Fibroblast of the aortic adventitia (primary cell): ENCODE measurements around the gene SARNP. TPM values are rescaled to one million over a fixed set of nuclear protein-coding genes. Genes with fewer than 3 reads are reported as not detected.

Source experiments
- DNase-seq: peaks from one replicate; pipeline ENCODE4 v3.0.0-alpha.2; 2010; ENCODE audit warnings: low read depth
- H3K4me3 ChIP-seq: 2 replicates; pipeline ENCODE4 v1.5.1; 2011; ENCODE audit warnings: low read depth, mild to moderate bottlenecking, control low read depth, low read length, moderate library complexity
- CTCF ChIP-seq: IDR thresholded peaks from 2 replicates; pipeline ENCODE4 v1.5.1; 2011; ENCODE audit warnings: mild to moderate bottlenecking, low read length, control low read depth, inconsistent platforms; ENCODE audit not compliant: insufficient read depth
- total RNA-seq: library from RNA; depleted of rRNA; stranded (reverse); fragments of >200 nt; gene quantifications from 2 replicates; pipeline ENCODE4 v1.2.3, GENCODE V29; 2012; ENCODE audit warnings: low replicate concordance

The SARNP gene
- total RNA-seq, 1 donor: 84.6 TPM

GRCh38 chr12:55797550-55797949, 20.0 kb downstream of the SARNP start:
- TF ChIP-seq CTCF: no peak
- no peak for DNase-seq
- H3K4me3 ChIP-seq: no peak overlapping the region

- peak; percentile 63 for TF ChIP-seq CTCF
- peak; percentile 69 for DNase-seq
- no peak overlapping the region for H3K4me3 ChIP-seq
These were observed 20.5 kb downstream of the SARNP start for GRCh38 chr12:55797068-55797467.

- H3K4me3 ChIP-seq: no peak overlapping the region
- no peak for DNase-seq
- TF ChIP-seq CTCF: no peak
These were observed 21.6 kb downstream of the SARNP start for GRCh38 chr12:55795950-55796349.

GRCh38 chr12:55789893-55790292, 27.6 kb downstream of the SARNP start:
- TF ChIP-seq CTCF: no peak
- DNase-seq: no peak

GRCh38 chr12:55789171-55789570, 28.4 kb downstream of the SARNP start:
- TF ChIP-seq CTCF: no peak
- no peak for DNase-seq
- H3K4me3 ChIP-seq: no peak overlapping the region

More at GRCh38 chr12:55789893-55790292, 27.6 kb downstream of the SARNP start:
- H3K4me3 ChIP-seq: no peak overlapping the region

- H3K4me3 ChIP-seq: no peak overlapping the region
- TF ChIP-seq CTCF: no peak
These were observed 29.0 kb downstream of the SARNP start for GRCh38 chr12:55788546-55788945.

GRCh38 chr12:55780685-55781084, 36.8 kb downstream of the SARNP start:
- H3K4me3 ChIP-seq: no peak overlapping the region

More at GRCh38 chr12:55788546-55788945, 29.0 kb downstream of the SARNP start:
- no peak for DNase-seq

More at GRCh38 chr12:55780685-55781084, 36.8 kb downstream of the SARNP start:
- no peak for DNase-seq
- TF ChIP-seq CTCF: no peak
